K562 (cell line): ENCODE measurements around the gene GRIA3. TPM values are rescaled to one million over a fixed set of nuclear protein-coding genes. Genes with fewer than 3 reads are reported as not detected.

Source experiments
- ATAC-seq: fragments of 200-7000 bp; cut with Tn5 transposase; 3 replicates; pipeline ENCODE4 v1.9.1; 2020; ENCODE audit warnings: moderate library complexity
- BruUV-seq: library from RNA; stranded (reverse); fragments of 400-500 nt; replicated peaks from 2 replicates; lab custom pipeline; 2021; lab: Mats Ljungman, UMichigan
- CTCF ChIA-PET: fragments of 300-600 bp; formaldehyde crosslinking; extraction: SDS; loops from one replicate; lab custom pipeline; 2021; ENCODE audit warnings: low intra/inter-chr PET ratio; lab: Yijun Ruan, JAX
- POLR2A ChIA-PET: fragments of 300-600, 350-650 bp; sonication (Branson Sonifier 250); formaldehyde crosslinking; extraction: SDS; loops from one replicate; lab custom pipeline; 2021; ENCODE audit warnings: antibody characterized with exemption, inconsistent platforms; lab: Yijun Ruan, JAX
- DNase-seq, 4 experiments: peaks; one replicate each; pipeline versions ENCODE4 v3.0.0 to v3.0.0-alpha.2; 2011 to 2018; ENCODE audit warnings: low spot score in 3 of 4, mixed read lengths in 3 of 4; ENCODE audit errors: extremely low read depth in 1 of 4
- FAIRE-seq: peaks from 2 replicates; lab custom pipeline; 2011; peaks lifted over from hg19 to GRCh38; lab: Jason Lieb, UNC
- H2AFZ ChIP-seq: 2 replicates; pipeline ENCODE4 v1.6.0; 2011; ENCODE audit warnings: low read depth, low read length, control low read depth, inconsistent platforms
- H3K27ac ChIP-seq: fragments of 200-600 bp; 3 replicates; pipeline ENCODE4 v1.8.0; 2011; ENCODE audit warnings: low read depth, mild to moderate bottlenecking, control low read depth, inconsistent platforms, low read length, moderate library complexity, mixed read lengths; ENCODE audit errors: extremely low read depth
- H3K27me3 ChIP-seq, 2 experiments: fragments of 300-600 bp in 1 of 2; 2 replicates in 1 of 2; 3 replicates in 1 of 2; pipeline versions ENCODE4 v1.6.0 to v1.8.0; 2011; ENCODE audit warnings: inconsistent platforms in 2 of 2, low read length in 2 of 2, mild to moderate bottlenecking in 1 of 2, mixed read lengths in 1 of 2, moderate library complexity in 1 of 2; ENCODE audit not compliant: control insufficient read depth in 2 of 2, insufficient read depth in 2 of 2
- H3K36me3 ChIP-seq: fragments of 300-600 bp; 3 replicates; pipeline ENCODE4 v1.8.0; 2011; ENCODE audit warnings: mild to moderate bottlenecking, low read length, inconsistent platforms; ENCODE audit not compliant: control insufficient read depth, insufficient read depth
- H3K4me1 ChIP-seq, 2 experiments: fragments of 200-600 bp in 1 of 2; replicated peaks in 1 of 2; 2 replicates in 1 of 2; 3 replicates in 1 of 2; pipeline versions ENCODE4 v1.5.1 to v1.8.0; 2011; ENCODE audit warnings: inconsistent platforms in 2 of 2, low read length in 2 of 2, mild to moderate bottlenecking in 1 of 2, mixed read lengths in 1 of 2, moderate library complexity in 1 of 2; ENCODE audit not compliant: control insufficient read depth in 2 of 2, insufficient read depth in 2 of 2
- H3K4me2 ChIP-seq: 2 replicates; pipeline ENCODE4 v1.6.1; 2011; ENCODE audit warnings: low read length, control low read depth, inconsistent platforms, mixed read lengths; ENCODE audit not compliant: insufficient read depth
- H3K4me3 ChIP-seq: fragments of 200-600 bp; sonication (generic), shearing (Covaris generic); 2 replicates; pipeline ENCODE4 v1.5.1; 2016; ENCODE audit warnings: control low read depth, inconsistent platforms
- H3K79me2 ChIP-seq: fragments of 200-600 bp; 3 replicates; pipeline ENCODE4 v1.8.0; 2011; ENCODE audit warnings: low read length, inconsistent platforms; ENCODE audit not compliant: control insufficient read depth, insufficient read depth
- H3K9ac ChIP-seq, 2 experiments: 2 replicates each; pipeline versions ENCODE4 v1.6.0 to v1.6.1; 2011; ENCODE audit warnings: low read depth in 2 of 2, low read length in 2 of 2, control low read depth in 1 of 2, inconsistent platforms in 1 of 2, mild to moderate bottlenecking in 1 of 2, mixed read lengths in 1 of 2; ENCODE audit not compliant: insufficient read depth in 1 of 2
- H3K9me1 ChIP-seq: one replicate; pipeline ENCODE4 v1.6.0; 2011; ENCODE audit warnings: inconsistent platforms, mild to moderate bottlenecking, low read length, moderate library complexity; ENCODE audit not compliant: control insufficient read depth, insufficient read depth
- H3K9me3 ChIP-seq: replicated peaks from 2 replicates; pipeline ENCODE4 v1.5.1; 2011; ENCODE audit warnings: low read depth, low read length, inconsistent platforms; ENCODE audit not compliant: control insufficient read depth, insufficient read depth
- H4K20me1 ChIP-seq: replicated peaks from 2 replicates; pipeline ENCODE4 v1.6.1; 2011; ENCODE audit warnings: low read length, inconsistent platforms, mixed read lengths; ENCODE audit not compliant: control insufficient read depth, insufficient read depth
- CC2D1A ChIP-seq: fragments of 450-650 bp; IDR thresholded peaks from 2 replicates; pipeline ENCODE4 v1.6.1; 2017; ENCODE audit warnings: mild to moderate bottlenecking
- CHD1 ChIP-seq: fragments of 200-600 bp; sonication (generic); IDR thresholded peaks from one replicate; pipeline ENCODE4 v1.6.1; 2012; ENCODE audit warnings: mild to moderate bottlenecking, moderate library complexity, low read length, inconsistent platforms
- FOXP1 ChIP-seq: sonication (generic); formaldehyde crosslinking; IDR thresholded peaks from 2 replicates; pipeline ENCODE4 v1.8.0; 2022; ENCODE audit warnings: mild to moderate bottlenecking, missing genetic modification reagents
- HDAC6 ChIP-seq: IDR thresholded peaks from 2 replicates; pipeline ENCODE4 v1.6.1; 2012; ENCODE audit warnings: low read depth, mild to moderate bottlenecking, control low read depth, inconsistent platforms, low read length, moderate library complexity
- HLTF ChIP-seq: fragments of 450-650 bp; IDR thresholded peaks from 2 replicates; pipeline ENCODE4 v1.6.1; 2016
- KDM1A ChIP-seq, 2 experiments: fragments of 450-650 bp; IDR thresholded peaks; 2 replicates each; pipeline ENCODE4 v1.6.1; 2016; ENCODE audit warnings: mild to moderate bottlenecking in 2 of 2
- NCOA2 ChIP-seq, 2 experiments: fragments of 450-650 bp; IDR thresholded peaks; 2 replicates each; pipeline ENCODE4 v1.6.1; 2018; ENCODE audit warnings: mild to moderate bottlenecking in 2 of 2, moderate library complexity in 1 of 2; ENCODE audit not compliant: partially characterized antibody in 2 of 2
- WHSC1 ChIP-seq: IDR thresholded peaks from one replicate; pipeline ENCODE4 v1.6.1; 2012; ENCODE audit warnings: low read length, control low read depth, inconsistent platforms
- XRCC5 ChIP-seq: fragments of 200-400 bp; formaldehyde crosslinking; IDR thresholded peaks from 2 replicates; pipeline ENCODE4 v1.6.1; 2017; ENCODE audit warnings: low read depth, mild to moderate bottlenecking, low read length
- ZNF436 ChIP-seq: fragments of 250-450, 450-650 bp; sonication (Bioruptor Pico); formaldehyde crosslinking; IDR thresholded peaks from 2 replicates; pipeline ENCODE4 v1.7.0; 2020; ENCODE audit warnings: mild to moderate bottlenecking
- ZNF583 ChIP-seq: fragments of 250-450 bp; sonication (Bioruptor Pico); IDR thresholded peaks from 2 replicates; pipeline ENCODE4 v1.4.0; 2020
- ZNF79 ChIP-seq: fragments of 250-450 bp; sonication (Bioruptor Pico); IDR thresholded peaks from 2 replicates; pipeline ENCODE4 v1.4.0; 2020; ENCODE audit warnings: low read depth, mild to moderate bottlenecking, moderate library complexity
- WGBS: fragments of 100-300 bp; shearing (Covaris generic); methylation state at CpG from one replicate; pipeline ENCODE4 v1.1.6; 2016; ENCODE audit warnings: low coverage, mixed read lengths; ENCODE audit not compliant: insufficient coverage; ENCODE audit errors: missing lambda C conversion rate; 5-methylcytosine and 5-hydroxymethylcytosine counted together
- in situ Hi-C: fragments of 300-500 bp; cut with MboI; formaldehyde crosslinking; loops from 4 replicates; pipeline ENCODE4 v1.15.0; 2018; ENCODE audit warnings: inconsistent platforms, mixed read lengths
- intact Hi-C: fragments of 100-400 bp; cut with micrococcal nuclease; formaldehyde crosslinking; loops from 2 replicates; pipeline ENCODE4 v1.14.2; 2022
- polyA plus RNA-seq, 8 experiments: library from polyadenylated mRNA; depleted of rRNA in 4 of 8; stranded (reverse) in 5 of 8; unstranded in 3 of 8; fragments of >200 nt; fragmentation: Nextera tagmentation in 2 of 8; fragmentation: Illumina TruSeq in 1 of 8; extraction: Ambion mirVana in 2 of 8; extraction: Trizol in 1 of 8; gene quantifications; 2 replicates each; pipeline versions ENCODE4 v1.2.1 to v1.2.3, GENCODE V29; 2011 to 2014; ENCODE audit warnings: inconsistent platforms in 1 of 8, missing spikeins in 1 of 8
- total RNA-seq, 7 experiments: library from RNA; depleted of rRNA in 6 of 7; stranded (reverse); fragments of >200 nt in 6 of 7; fragmentation: Illumina TruSeq in 2 of 7; extraction: Trizol in 2 of 7; gene quantifications; 2 replicates each; pipeline versions ENCODE4 v1.2.1 to v1.2.3, GENCODE V29; 2011 to 2021; ENCODE audit warnings: low replicate concordance in 1 of 7
- TF ChIP-seq, protein P1 (sequence below): fragments of 450-650 bp; IDR thresholded peaks from 2 replicates; pipeline ENCODE4 v1.6.1; 2017; ENCODE audit warnings: antibody characterized with exemption, mild to moderate bottlenecking
- TF ChIP-seq, protein P2 (sequence below): fragments of 450-650 bp; IDR thresholded peaks from 2 replicates; pipeline ENCODE4 v1.7.0; 2016; ENCODE audit warnings: borderline replicate concordance
- TF ChIP-seq, protein P3 (sequence below): sonication (generic); formaldehyde crosslinking; IDR thresholded peaks from 2 replicates; pipeline ENCODE4 v1.8.1; 2023; ENCODE audit warnings: mild to moderate bottlenecking, missing genetic modification reagents

GRIA3 gene
- total and polyA plus RNA-seq, 9 of the 15 experiments (the other 6 are each of a cell fraction or from before 2014, with no cell fraction given): 0.10 TPM; not detected in 8

DNA sequence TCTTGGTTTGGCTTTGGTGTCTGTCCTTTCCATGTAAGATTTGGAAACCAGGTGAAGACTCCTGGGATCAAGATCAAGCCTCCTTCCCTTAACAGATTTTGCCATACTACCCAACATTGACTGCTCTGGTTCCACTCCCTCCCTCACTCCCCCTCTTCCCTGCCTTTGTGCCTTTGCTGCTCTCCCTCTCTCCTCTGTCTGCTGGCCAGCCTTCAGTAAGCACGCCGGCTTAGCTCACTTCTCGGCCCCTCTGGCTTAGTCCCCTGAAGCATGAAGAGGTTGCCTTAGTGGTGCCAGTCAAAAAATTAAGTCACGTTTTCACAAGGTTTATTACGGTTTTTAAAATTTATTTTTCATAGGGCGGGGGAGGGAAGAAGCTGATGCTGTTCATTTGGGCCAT is 6.0 kb downstream of the GRIA3 start (continued):
- TF ChIP-seq HDAC6 (no peak), WHSC1 (no peak), KDM1A (IDR thresholded peaks at IDR 0.05) (no peak), CC2D1A (no peak), ZNF583 (CRISPR knock-in tag) (no peak)
- TF ChIP-seq, all 486 proteins: peak for 0

DNA sequence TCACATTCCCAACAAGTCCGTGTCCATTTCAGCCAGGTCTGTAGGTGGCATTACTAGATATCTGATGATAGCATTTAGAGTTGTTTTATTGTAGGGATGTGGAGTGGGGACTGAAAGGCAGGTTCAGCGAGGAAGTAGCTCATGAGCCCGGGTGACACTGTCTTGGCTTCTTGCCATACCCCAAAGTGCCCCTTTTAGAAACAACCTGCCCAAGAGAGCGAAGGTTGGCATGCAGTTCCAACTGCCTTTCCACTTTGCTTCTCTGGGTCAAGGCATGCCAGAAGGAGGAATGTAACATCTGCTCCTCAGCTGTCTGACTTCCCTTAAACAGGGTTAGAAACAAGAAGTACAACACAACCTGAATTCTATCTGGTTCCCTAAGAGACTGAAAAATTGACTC is 9.0 kb downstream of the GRIA3 start:
- H3K4me2 ChIP-seq: no peak overlapping the region
- no peak overlapping the region for H3K4me3 ChIP-seq
- no peaks in the 10 kb centered on the region for H3K9me1 ChIP-seq
- no peak overlapping the region for H2AFZ ChIP-seq
- BruUV-seq: no TSS peak
- ATAC-seq: no peak
- H4K20me1 ChIP-seq: no peaks in the 10 kb centered on the region
- WGBS: 0% methylated on average over 4 of the region's 4 CpGs
- no peaks in the 10 kb centered on the region for H3K36me3 ChIP-seq
- no peaks in the 10 kb centered on the region for H3K9me3 ChIP-seq
- no peak overlapping the region for H3K27ac ChIP-seq
- no peaks in the 10 kb centered on the region for H3K4me1 ChIP-seq
- no peak for DNase-seq
- no peak overlapping the region for H3K9ac ChIP-seq
- in situ Hi-C loops: no loop called here
- peaks cover 0 to 9% of the 10 kb centered on the region in 2 experiments; a peak in 1 of 5 replicates for H3K27me3 ChIP-seq
- no peaks in the 10 kb centered on the region for H3K79me2 ChIP-seq
- FAIRE-seq: no peak
- POLR2A ChIA-PET: no interaction called here
- intact Hi-C loops: no loop called here
- CTCF ChIA-PET: no interaction called here
- TF ChIP-seq ZNF79 (CRISPR knock-in tag) (no peak), NCOA2 (IDR thresholded peaks at IDR 0.05; ENCODE audit: partially characterized antibody in 2 of 2) (no peak), HLTF (no peak), XRCC5 (no peak), ZNF436 (CRISPR knock-in tag) (no peak), FOXP1 (CRISPR knock-in tag) (no peak), CHD1 (no peak)
- TF ChIP-seq, protein P1, sequence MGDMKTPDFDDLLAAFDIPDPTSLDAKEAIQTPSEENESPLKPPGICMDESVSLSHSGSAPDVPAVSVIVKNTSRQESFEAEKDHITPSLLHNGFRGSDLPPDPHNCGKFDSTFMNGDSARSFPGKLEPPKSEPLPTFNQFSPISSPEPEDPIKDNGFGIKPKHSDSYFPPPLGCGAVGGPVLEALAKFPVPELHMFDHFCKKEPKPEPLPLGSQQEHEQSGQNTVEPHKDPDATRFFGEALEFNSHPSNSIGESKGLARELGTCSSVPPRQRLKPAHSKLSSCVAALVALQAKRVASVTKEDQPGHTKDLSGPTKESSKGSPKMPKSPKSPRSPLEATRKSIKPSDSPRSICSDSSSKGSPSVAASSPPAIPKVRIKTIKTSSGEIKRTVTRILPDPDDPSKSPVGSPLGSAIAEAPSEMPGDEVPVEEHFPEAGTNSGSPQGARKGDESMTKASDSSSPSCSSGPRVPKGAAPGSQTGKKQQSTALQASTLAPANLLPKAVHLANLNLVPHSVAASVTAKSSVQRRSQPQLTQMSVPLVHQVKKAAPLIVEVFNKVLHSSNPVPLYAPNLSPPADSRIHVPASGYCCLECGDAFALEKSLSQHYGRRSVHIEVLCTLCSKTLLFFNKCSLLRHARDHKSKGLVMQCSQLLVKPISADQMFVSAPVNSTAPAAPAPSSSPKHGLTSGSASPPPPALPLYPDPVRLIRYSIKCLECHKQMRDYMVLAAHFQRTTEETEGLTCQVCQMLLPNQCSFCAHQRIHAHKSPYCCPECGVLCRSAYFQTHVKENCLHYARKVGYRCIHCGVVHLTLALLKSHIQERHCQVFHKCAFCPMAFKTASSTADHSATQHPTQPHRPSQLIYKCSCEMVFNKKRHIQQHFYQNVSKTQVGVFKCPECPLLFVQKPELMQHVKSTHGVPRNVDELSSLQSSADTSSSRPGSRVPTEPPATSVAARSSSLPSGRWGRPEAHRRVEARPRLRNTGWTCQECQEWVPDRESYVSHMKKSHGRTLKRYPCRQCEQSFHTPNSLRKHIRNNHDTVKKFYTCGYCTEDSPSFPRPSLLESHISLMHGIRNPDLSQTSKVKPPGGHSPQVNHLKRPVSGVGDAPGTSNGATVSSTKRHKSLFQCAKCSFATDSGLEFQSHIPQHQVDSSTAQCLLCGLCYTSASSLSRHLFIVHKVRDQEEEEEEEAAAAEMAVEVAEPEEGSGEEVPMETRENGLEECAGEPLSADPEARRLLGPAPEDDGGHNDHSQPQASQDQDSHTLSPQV: no peak
- TF ChIP-seq, protein P2, sequence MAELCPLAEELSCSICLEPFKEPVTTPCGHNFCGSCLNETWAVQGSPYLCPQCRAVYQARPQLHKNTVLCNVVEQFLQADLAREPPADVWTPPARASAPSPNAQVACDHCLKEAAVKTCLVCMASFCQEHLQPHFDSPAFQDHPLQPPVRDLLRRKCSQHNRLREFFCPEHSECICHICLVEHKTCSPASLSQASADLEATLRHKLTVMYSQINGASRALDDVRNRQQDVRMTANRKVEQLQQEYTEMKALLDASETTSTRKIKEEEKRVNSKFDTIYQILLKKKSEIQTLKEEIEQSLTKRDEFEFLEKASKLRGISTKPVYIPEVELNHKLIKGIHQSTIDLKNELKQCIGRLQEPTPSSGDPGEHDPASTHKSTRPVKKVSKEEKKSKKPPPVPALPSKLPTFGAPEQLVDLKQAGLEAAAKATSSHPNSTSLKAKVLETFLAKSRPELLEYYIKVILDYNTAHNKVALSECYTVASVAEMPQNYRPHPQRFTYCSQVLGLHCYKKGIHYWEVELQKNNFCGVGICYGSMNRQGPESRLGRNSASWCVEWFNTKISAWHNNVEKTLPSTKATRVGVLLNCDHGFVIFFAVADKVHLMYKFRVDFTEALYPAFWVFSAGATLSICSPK: no peak
- TF ChIP-seq, protein P3, sequence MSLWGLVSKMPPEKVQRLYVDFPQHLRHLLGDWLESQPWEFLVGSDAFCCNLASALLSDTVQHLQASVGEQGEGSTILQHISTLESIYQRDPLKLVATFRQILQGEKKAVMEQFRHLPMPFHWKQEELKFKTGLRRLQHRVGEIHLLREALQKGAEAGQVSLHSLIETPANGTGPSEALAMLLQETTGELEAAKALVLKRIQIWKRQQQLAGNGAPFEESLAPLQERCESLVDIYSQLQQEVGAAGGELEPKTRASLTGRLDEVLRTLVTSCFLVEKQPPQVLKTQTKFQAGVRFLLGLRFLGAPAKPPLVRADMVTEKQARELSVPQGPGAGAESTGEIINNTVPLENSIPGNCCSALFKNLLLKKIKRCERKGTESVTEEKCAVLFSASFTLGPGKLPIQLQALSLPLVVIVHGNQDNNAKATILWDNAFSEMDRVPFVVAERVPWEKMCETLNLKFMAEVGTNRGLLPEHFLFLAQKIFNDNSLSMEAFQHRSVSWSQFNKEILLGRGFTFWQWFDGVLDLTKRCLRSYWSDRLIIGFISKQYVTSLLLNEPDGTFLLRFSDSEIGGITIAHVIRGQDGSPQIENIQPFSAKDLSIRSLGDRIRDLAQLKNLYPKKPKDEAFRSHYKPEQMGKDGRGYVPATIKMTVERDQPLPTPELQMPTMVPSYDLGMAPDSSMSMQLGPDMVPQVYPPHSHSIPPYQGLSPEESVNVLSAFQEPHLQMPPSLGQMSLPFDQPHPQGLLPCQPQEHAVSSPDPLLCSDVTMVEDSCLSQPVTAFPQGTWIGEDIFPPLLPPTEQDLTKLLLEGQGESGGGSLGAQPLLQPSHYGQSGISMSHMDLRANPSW: no peak
